HG03442 (cell line): ENCODE results near the gene SLC25A41.
"Not testable (repeated sequence)": the region's sequence is repeated elsewhere in the genome, so short reads cannot be mapped to it uniquely, and the experiment has no call there.

Experiments used
- ATAC-seq: cut with Tn5 transposase; IDR thresholded peaks from one replicate; pipeline ENCODE4 v1.9.1; 2021; ENCODE audit warnings: mild to moderate bottlenecking, moderate library complexity; ENCODE audit not compliant: unreplicated experiment

Gene SLC25A41

DNA sequence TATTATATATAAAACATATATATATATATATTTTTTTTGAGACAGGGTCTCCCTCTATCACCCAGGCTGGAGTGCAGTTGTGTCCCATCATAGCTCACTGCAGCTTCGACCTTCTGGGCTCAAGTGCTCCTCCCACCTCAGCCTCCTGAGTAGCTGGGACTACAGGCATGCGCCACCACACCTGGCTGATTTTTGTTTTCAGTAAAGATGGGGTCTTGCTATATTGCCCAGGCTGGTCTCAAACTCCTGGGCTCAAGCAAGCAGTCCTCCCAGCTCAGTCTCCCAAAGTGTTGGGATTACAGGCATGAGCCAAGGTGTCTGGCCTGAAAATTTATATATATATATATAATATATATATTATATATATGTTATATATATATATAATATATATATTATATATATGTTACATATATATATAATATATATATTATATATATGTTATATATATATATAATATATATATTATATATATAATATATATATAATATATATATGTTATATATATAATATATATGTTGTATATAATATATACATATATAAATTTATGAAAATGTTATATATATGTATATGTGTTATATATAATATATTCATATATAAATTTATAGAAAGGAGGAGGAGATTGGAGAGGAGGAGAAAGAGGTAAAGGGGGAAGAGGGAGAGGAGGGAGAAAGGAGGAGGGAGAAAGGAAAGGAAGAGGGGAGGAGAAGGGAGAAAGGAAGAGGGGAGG lies 4.7 kb downstream of the SLC25A41 start:
- not testable (repeated sequence) for ATAC-seq

DNA sequence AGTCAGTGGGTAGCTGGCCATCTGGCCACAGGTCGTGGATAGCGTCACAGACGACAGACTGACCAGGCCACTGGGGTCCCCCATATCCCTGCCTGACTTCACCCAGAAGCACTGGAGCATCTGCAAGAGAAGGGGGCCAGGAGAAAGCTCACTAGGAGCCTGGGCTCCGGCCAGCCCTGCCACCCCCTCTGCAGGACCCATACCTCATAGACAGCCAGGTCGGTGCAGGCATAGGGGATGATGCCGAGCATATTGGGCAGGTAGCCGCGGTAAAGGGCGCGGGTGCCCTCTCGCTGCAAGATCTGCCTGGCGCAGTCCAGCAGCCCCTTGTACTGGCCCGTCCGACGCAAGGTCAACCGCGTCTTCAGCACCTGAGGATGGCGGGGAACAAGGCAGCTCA lies 6.4 kb downstream of the SLC25A41 start:
- no peak for ATAC-seq

DNA sequence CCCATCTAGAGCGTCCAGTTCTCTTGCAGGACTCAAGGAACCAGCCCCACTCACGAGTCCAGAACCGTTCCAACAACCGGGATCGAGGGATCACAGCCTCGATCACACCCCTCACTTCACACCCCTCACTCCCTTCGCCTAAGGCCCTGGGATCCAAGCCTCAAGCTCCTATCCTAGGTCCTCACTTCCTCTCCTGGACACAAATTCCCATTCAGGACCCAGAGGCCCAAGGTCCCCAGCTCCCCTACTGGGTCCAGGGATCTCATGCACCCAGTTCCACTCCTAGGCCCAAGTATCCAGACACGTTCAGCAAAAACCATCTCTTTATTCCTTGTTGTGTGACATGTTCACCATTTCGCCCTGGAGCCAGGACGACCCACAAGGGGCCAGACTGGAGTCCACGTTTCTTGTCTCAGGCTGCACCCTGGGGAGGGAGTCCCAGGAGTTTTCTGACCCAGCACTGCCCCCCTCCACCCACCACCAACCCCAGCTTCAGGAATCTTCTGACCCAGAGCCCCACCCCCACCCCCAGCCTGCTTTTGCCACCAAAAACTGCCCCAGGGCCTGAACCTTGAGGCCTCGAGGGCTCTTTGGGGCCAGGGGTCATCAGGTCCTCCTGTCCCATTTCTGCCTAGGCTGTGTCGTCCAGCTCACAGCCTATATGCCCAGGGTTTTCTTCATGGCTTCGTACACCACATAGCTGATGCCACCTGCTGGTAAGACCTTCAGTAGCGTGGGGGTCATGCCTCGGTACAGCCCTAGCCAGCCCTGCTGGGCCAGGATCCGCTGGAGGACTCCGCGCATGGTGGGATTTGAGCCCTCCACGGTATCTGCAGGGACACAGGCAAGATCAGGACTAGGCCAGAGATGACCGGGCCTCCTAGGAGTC lies 7.6 kb downstream of the SLC25A41 start:
- ATAC-seq = no peak

DNA sequence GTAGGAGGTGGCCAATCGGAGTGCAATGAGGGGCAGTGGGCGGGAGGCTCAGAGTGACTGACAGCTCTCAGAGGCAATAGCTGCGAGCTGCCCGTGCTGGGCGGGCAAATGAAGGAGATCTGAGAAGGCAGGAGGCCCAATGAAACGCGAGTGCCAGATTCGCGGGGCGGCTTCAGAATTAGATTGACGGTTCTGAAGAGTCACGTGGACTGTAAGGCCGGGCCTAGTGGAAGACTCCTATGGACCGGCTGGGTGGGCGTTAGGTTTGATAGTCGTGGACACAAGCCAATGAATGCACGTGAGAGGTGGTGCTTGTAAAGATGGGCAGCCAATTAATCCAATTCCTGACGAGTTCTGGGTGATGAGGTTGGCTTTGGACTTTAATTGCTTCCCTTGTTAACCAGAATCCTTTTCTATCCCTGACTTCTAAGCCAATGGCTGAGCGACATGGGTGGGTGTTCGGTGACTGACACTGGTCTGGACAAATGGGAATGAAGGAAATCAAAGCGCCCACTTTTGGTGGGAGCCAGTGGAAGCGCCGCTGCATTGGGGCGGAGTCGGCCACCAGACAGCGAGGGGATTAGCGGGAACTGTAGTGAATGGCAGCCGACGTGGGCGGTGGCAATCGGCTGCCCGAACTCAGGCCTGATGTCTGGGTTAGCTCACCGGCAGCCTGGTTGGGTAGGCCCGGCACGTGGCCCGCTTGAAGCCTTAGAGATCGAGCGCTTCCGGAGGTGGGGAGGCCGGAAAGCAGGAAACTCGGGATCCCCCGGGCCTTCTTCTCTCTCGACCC lies 8.4 kb downstream of the SLC25A41 start:
- peak; percentile 84 for ATAC-seq

DNA sequence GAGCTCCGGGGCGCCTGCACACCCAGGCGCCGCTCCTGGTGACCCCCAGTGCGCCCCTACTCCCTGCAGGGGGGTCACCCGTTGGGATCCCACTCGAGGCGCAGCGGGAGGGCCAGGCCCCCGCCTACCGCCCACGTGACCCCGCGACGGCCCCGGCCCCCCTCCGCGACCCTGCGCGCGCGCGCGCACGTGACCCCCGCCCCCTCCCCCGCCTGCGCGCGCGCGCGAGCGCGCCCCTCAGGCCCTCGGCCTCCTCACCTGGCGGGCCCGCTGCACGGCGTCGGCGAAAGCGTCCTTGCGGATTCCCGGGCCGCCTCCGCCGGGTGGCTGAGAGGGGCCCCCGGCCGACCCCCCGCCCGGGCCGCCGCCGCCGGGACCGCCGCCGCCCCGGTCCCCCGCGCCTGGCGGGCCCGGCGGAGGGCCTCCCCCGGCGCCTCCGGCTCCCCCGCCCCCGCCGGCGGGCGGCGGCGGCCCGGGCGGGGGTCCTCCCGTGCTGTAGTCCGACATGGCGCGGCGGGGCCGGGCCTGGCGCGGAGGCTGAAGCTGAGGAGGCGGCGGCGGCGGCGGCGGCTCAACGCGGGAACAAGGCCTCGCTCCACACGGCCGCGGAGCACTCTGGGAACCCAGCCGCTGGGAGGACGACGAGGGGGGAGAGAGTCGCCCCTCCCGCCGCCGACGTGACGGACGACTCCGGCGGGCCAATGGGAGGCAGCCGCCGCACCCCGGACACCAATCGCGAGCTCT lies 9.2 kb downstream of the SLC25A41 start, which contains the start of gene KHSRP:
Gene KHSRP (minus strand): TSS at position 617 of the 744 bp plus-strand sequence. CDS start 110 bp downstream, at position 507.
- ATAC-seq = no peak

DNA sequence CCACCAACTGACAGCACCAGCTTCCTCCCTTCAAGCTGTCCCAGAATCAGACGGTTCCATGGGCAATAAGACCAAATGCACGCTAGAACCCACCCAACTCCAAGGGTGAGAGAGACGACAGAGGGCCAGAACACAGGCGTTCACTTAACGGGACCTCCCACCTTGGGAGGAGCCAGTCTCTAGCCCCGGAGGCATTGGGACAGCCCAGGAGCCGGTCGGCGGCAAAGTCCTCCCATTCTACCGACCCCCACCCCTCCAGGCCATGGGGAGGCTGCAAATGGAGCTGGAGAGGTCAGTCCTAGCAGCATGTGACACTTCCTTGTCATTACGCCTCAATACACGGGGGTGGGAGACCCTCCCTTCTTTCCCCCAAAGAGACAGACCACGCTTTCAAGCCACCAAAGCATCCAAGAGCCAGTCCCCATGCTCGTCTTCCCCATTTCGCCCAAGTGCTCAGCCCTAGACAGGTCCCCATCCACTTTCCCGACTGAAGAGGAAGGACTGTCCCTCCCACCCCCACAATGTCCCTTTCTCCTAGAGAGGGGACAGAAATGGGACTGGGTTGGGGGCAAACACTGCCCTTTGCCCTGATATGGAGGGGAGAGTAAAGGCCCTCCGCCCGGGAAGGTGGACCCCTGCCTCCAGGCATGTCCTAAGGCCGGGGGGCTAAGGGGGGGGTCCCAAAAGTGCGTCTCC lies 9.9 kb downstream of the SLC25A41 start:
- no peak for ATAC-seq

DNA sequence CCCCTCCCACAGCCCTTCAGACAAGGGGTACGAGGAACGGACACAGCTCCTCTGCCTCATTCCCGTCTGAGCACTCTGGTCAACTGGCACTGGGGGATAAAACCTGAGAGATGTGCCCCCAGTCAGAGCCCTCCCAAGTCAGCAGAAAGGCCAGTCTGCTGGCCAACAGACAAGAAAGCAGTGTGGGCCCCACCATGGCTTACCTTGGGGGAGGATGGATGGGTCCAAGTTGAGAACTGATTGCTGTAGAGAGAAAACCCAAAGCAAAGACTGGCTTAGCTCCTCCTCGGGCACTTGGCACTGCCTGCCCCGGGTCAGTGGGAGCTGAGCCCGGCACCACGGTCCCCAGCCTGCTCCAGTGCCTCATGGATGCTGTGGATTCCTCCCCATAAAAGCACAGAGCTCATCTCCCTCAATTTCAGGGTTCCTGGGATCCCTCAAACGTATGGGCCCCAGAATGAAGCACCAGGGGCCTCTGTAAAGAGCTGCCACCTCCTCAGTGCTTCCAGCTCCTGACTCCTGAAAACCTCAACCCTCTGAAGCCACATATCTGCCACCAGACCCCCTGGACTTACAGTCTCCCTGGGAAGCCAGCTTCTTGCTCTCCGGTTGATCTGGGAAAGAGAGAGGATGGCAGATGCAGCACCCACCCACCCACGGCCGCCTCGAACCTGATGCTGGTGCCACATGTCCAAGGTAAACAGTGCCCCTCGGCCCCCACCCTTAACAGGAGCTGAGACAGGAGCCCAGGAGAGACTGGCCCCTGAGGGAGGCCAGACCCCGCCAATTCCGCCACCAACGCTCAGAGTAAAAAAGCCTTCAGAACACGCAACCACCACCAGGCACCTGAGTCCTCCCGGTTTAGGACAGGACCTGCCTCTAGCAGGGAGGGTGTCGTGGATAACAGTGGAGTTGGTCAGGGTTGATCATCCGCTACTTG lies 12.2 kb downstream of the SLC25A41 start:
- ATAC-seq = no peak

DNA sequence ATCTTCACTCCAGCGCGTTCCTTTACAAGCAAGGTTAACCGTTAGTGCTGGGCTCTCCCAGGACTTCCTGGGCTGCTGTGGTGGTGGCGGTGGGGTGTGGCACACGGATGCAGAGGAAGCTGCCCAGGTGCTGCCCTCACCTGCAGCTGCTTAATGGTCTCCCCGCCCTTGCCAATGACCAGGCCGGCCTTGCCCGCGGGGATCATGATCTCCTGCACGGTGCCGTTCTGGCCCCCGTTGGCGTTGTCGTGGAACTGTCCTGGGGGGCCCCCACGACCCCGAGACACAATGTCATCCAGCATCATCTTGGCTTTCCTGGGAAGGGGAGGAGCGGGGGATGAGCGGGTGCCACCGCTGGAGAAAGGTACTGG lies 15.0 kb downstream of the SLC25A41 start:
- no peak for ATAC-seq

DNA sequence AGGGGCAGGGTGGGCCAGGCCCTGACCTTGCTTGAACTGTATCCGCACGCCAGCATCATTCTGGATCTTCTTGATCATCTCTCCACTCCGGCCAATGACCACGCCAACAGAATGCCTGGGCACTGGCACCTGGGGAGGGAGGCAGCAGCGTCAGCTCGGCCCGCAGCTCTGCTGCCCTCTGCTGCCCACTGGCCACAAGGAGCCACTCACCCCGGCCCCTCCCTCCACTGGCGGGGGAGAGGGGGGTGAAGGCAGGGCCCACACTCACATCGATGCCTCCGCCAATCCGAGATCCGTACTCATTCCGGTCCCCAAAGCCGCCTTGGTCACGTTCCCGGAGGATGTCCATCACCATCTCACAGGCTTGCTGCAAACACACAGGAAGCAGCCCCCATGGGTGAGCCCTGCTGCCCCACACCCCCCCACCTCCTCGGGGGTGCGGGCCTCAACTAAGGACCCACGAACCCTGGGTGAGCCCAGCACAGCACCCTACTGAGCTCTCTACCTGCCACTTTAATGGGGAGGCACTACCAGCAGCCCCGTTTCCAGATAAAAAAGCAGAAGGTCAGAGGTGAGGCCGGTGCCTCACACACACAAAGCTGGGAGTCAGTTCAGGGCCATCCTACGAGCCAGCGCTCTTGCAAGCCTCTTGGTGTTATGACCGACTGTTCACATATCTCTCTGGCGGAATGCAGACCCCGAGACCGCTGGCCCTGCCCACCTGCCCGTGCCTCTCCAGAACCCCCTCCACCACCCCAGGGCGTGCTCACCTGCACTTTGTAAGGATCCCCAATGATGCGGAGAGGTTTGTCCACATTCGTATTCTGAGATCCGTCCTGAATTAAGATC lies 15.6 kb downstream of the SLC25A41 start:
- ATAC-seq = no peak

DNA sequence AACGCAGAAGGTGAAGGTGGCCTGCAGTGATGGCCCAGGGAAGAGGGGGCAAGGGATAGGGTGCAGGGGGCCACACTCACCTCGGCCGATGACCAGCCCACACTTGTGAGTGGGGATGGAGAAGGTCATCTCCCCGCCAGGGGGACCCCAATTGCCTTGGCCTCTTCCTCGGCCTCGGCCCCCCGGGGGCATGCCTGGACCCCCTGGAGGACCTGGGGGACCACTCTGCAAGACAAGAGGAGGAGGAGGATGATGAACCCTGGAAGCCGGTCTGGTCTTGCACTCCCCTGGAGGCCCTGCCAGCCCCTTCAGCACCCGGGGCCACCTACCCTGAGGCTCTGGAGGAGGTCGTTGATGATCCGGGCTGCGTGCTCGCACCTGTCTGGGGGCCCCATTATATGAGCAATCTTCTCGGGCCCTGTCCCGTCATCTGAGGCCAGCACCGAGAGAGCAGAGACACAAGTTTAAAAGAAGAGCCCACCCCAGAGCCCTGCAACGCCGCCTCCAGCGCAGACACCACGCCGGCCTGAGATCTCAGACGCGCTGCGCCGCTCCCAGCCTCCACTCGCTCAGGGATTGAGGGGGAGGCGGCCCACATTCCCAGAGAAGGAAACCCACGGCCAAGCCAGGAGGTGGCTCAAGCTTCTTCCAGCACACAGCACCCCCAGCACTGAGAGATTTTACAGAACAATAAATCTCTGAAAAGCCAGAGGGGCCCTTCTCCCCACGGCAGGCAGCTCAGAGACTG lies 16.7 kb downstream of the SLC25A41 start:
- ATAC-seq = no peak

DNA sequence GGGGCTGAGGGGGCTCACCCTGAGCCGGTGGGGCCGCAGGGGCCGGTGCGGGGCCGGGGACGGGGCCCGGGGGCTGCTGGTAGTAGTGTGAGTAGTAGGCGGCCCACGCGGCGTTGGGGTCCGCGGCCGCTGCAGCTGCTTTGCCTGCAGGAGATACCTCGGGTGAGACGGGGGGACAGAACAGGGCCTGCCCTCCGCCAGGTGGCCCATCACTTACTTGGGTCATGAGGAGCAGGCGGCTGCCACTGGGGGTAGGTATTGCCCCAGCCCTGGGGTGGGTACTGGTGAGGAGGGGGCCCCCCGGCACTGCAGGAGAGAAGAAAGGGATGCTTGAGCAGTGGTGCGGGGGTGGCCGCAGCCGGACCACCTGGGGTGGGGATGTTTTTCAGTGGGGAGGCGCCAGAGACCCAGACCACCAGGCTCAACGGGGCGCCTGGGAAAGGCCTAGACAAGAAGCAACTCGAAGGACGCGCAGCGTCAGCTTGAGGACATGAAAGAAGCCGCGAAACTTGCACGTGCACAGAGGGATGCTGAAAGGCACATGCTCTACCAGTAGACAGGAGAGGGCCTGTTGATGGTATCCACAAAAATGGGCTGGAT lies 17.9 kb downstream of the SLC25A41 start:
- no peak for ATAC-seq

DNA sequence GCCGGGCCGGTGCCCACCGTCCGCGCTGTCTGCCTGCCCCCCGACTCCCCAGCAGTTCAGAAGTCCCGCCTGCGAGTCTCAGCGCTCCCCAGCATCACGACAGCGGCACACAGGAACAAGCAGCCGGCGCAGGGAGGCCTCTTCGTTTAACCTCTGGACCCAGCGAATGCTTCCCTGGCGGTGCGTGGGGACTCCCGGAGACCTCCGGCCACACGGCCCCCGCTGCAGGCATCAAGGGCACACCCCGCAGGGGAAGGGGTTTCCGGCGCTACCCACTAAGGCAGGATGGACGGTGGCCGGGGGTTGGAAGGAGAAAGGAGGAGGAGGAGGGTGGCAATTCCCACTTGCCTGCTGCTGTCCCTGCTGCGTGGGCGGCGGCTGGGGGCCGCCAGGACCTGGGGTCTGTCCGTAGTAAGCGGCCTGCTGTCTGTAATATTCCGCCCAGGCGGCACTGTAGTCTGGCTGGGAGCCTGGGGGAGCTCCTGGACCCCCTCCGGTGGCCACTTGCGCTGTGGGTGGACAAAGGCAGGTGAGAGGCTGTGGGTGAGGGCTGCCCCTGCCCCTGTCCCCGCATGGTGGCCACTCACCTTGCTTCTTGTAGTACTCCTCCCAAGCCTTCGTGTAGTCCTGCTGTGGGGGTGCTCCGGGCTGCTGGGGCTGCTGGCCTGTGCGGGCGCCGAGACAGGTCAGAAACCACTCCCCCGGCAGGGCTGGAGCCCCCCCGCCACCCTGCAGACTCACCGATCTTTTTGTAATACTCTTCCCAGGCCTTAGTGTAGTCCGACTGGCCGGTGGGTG lies 18.6 kb downstream of the SLC25A41 start:
- no peak for ATAC-seq

DNA sequence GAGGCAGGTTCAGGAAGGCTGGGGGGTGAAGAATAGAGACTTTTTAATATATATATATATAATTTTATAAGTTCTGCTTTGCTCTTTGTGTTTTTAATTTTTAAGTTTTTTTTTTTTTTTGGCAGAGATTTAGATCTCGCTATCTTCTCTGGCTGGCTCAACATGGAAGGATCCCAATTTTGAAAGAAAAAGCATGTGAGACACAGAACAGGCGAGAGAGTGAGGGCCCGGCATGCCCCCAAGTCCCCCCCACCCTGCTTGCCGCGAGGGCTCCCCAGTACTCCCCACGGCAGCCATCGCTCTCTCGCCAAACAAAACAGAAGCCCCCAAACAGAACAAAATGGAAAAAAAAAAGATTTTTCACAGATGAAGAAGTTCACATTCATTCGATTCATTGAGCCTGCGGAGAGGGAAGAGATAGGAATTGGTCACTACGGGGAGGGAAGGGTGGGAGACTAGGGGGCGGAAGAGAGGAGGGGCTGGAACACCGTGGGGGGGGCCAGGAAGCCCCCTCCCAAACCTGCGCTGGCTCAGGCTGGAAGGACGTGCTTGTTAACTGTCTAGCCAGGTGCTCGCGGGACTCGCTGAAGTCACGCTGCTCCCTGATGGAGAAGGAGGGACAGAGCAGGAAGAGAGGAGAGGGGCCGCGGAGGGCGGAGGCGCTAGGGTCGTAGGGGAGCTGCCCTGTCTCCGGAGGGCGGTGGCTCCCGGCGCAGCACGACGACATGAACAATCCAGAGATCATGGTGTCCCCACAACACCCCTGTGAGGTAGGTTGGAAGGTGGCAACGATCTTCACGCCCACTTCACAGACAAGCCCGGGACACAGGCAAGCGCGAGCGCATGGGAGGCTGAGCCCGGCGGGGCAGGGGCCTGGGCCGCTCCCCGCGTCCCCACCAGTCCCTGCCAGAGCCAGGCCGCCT lies 19.6 kb downstream of the SLC25A41 start:
- ATAC-seq = no peak

DNA sequence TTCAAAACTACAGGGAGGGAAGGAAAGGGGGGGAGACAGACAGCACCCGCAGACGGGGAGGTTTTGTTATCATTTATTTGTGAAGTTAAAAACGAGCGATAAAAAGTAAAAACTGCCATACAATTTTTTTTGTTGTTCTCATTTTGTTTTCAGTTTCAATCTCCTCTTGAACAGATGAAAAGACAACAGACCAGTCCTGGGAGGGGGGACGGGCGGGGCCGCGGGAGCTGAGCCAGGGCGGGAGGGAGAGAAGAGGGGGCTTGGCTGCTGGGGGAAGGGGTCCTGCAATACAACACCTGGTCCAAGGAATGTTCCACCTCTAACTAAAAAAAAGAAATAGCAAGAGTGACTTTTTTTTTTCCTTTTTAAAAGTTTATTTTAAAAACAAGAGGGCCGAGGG lies 20.3 kb downstream of the SLC25A41 start:
- no peak for ATAC-seq
